H1 (cell line): ENCODE measurements around the gene CACNA1C.

ENCODE experiments used
- ASH2L ChIP-seq: fragments of 200-600, 300-600 bp; sonication (generic); IDR thresholded peaks from one replicate; pipeline ENCODE4 v1.7.1; 2017; ENCODE audit warnings: low read length
- CREB1 ChIP-seq: IDR thresholded peaks from 2 replicates; pipeline ENCODE4 v1.6.1; 2012; ENCODE audit warnings: inconsistent platforms
- EZH2 ChIP-seq: fragments of 200-600 bp; sonication (generic); IDR thresholded peaks from 2 replicates; pipeline ENCODE4 v1.7.1; 2012; ENCODE audit warnings: low read depth, mild to moderate bottlenecking, moderate library complexity, low read length, inconsistent platforms; ENCODE audit not compliant: severe bottlenecking
- MAFK ChIP-seq: IDR thresholded peaks from 2 replicates; pipeline ENCODE4 v1.6.1; 2012; ENCODE audit warnings: low read depth, mild to moderate bottlenecking, improper control_type of control experiment, low read length
- POLR2AphosphoS5 ChIP-seq: IDR thresholded peaks from 2 replicates; pipeline ENCODE4 v1.6.1; 2011; ENCODE audit warnings: low read depth, low read length
- POU5F1 ChIP-seq: IDR thresholded peaks from 2 replicates; pipeline ENCODE4 v1.6.1; 2011; ENCODE audit warnings: low read depth, mild to moderate bottlenecking, low read length, moderate library complexity
- SP1 ChIP-seq: IDR thresholded peaks from 2 replicates; pipeline ENCODE4 v1.6.1; 2011; ENCODE audit warnings: low read depth, low read length
- TAF1 ChIP-seq: IDR thresholded peaks from 2 replicates; pipeline ENCODE4 v1.6.1; 2011; ENCODE audit warnings: mild to moderate bottlenecking, low read depth, low read length
- TEAD4 ChIP-seq: IDR thresholded peaks from 2 replicates; pipeline ENCODE4 v1.6.1; 2012; ENCODE audit warnings: low read depth, low read length, inconsistent platforms, mixed read lengths
- TF ChIP-seq, protein P1 (sequence below), 3 experiments: IDR thresholded peaks; 1 replicate in 2 of 3; 2 replicates in 1 of 3; pipeline versions ENCODE4 v1.5.1 to v1.6.1; 2011; ENCODE audit warnings: low read length in 3 of 3, mild to moderate bottlenecking in 3 of 3, inconsistent platforms in 2 of 3, low read depth in 1 of 3, moderate library complexity in 1 of 3; ENCODE audit not compliant: insufficient read depth in 1 of 3; ENCODE audit errors: control extremely low read depth in 1 of 3

DNA sequence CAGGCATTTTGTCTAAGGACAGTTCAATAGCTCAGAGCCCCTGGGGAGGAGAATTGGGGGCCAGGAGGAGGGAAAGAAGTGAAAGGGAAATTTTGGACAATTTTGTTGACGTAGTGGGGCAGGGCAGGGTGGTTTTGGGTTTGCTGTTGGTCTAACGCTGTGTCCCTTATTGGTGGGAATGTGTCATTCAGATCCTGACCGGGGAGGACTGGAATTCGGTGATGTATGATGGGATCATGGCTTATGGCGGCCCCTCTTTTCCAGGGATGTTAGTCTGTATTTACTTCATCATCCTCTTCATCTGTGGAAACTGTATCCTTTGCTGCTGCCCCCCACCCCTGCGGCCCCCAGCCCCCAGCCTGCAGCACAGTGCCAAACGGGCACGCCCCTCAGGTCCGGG lies 529.8 kb downstream of the CACNA1C start:
- no peak for TF ChIP-seq TAF1
- TF ChIP-seq MAFK, result no peak
- TF ChIP-seq POU5F1, result no peak
- no peak for TF ChIP-seq ASH2L
- TF ChIP-seq, protein P1, sequence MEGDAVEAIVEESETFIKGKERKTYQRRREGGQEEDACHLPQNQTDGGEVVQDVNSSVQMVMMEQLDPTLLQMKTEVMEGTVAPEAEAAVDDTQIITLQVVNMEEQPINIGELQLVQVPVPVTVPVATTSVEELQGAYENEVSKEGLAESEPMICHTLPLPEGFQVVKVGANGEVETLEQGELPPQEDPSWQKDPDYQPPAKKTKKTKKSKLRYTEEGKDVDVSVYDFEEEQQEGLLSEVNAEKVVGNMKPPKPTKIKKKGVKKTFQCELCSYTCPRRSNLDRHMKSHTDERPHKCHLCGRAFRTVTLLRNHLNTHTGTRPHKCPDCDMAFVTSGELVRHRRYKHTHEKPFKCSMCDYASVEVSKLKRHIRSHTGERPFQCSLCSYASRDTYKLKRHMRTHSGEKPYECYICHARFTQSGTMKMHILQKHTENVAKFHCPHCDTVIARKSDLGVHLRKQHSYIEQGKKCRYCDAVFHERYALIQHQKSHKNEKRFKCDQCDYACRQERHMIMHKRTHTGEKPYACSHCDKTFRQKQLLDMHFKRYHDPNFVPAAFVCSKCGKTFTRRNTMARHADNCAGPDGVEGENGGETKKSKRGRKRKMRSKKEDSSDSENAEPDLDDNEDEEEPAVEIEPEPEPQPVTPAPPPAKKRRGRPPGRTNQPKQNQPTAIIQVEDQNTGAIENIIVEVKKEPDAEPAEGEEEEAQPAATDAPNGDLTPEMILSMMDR (IDR thresholded peaks at IDR 0.05; ENCODE audit: control extremely low read depth in 1 of 3, insufficient read depth in 1 of 3, low read depth in 1 of 3, low read length in 3 of 3), result no peak
- TF ChIP-seq EZH2, result no peak
- TF ChIP-seq SP1, result no peak
- TF ChIP-seq CREB1, result no peak
- TF ChIP-seq POLR2AphosphoS5, result no peak
- no peak for TF ChIP-seq TEAD4
